Activated CD4-positive, alpha-beta T cell treated with anti-CD3 and anti-CD28 coated beads for 24 hours (primary cell): ENCODE data around the gene OR4D2.
A peak's percentile ranks its signal among the peaks of the same experiment; 100 is the strongest.
"Not testable (repeated sequence)": the region's sequence is repeated elsewhere in the genome, so short reads cannot be mapped to it uniquely, and the experiment has no call there.

Source experiments
- DNase-seq, 2 donors: peaks; one replicate each; pipeline ENCODE4 v3.0.0-alpha.2; 2020; ENCODE audit warnings: low read depth in 2 of 2

OR4D2 gene

GRCh38 chr17:58166682-58167081 lies at the start of gene OR4D2:
Gene OR4D2, plus strand, starts transcription at chr17:58166982. Its CDS starts 2,674 bp downstream, at chr17:58169656.
- no peak for DNase-seq

GRCh38 chr17:58117382-58117781 lies 49.4 kb upstream of the OR4D2 start:
- no peak for DNase-seq

- no peak for DNase-seq
These were observed 47.3 kb upstream of the OR4D2 start for GRCh38 chr17:58119491-58119890.

GRCh38 chr17:58120195-58120822 lies 46.5 kb upstream of the OR4D2 start:
- DNase-seq: peak; percentile 6 to 10

GRCh38 chr17:58121925-58122324 lies 44.9 kb upstream of the OR4D2 start:
- no peak for DNase-seq

GRCh38 chr17:58127846-58128245 lies 38.9 kb upstream of the OR4D2 start:
- no peak for DNase-seq

- not testable (repeated sequence) for DNase-seq
These were observed 34.1 kb upstream of the OR4D2 start for GRCh38 chr17:58132697-58133096.

GRCh38 chr17:58136669-58137279 lies 30.0 kb upstream of the OR4D2 start:
- DNase-seq: no peak

GRCh38 chr17:58141505-58141904 lies 25.3 kb upstream of the OR4D2 start:
- no peak for DNase-seq

GRCh38 chr17:58143335-58143734 lies 23.4 kb upstream of the OR4D2 start:
- not testable (repeated sequence) for DNase-seq

GRCh38 chr17:58144801-58145200 lies 22.0 kb upstream of the OR4D2 start:
- no peak for DNase-seq

GRCh38 chr17:58147930-58148434 lies 18.8 kb upstream of the OR4D2 start, which contains the start of gene OR4D1:
Gene OR4D1, plus strand, starts transcription at chr17:58148384. Its CDS starts 6,770 bp downstream, at chr17:58155154.
- no peak for DNase-seq

- DNase-seq: no peak
These were observed 18.2 kb upstream of the OR4D2 start for GRCh38 chr17:58148609-58149008.

GRCh38 chr17:58150394-58150793 lies 16.4 kb upstream of the OR4D2 start:
- no peak for DNase-seq

- peak; percentile 6 to 11 for DNase-seq
These were observed 13.7 kb upstream of the OR4D2 start for GRCh38 chr17:58153046-58153445.

- no peak for DNase-seq
These were observed 13.1 kb upstream of the OR4D2 start for GRCh38 chr17:58153671-58154070.

- peak; percentile 23 to 56 for DNase-seq
These were observed 9.7 kb upstream of the OR4D2 start for GRCh38 chr17:58156839-58157803.

- DNase-seq: no peak
These were observed 8.6 kb upstream of the OR4D2 start for GRCh38 chr17:58158181-58158580.

GRCh38 chr17:58161566-58161965 lies 5.2 kb upstream of the OR4D2 start:
- DNase-seq: no peak

- no peak for DNase-seq
These were observed 801 bp upstream of the OR4D2 start for GRCh38 chr17:58165981-58166380.

GRCh38 chr17:58170622-58171021 lies 3.8 kb downstream of the OR4D2 start:
- DNase-seq: no peak
